HG03571 (cell line): ENCODE results near the gene SMIM10L2A.
"Not testable (repeated sequence)": the region's sequence is repeated elsewhere in the genome, so short reads cannot be mapped to it uniquely, and the experiment has no call there.

Experiments used
- ATAC-seq: cut with Tn5 transposase; IDR thresholded peaks from one replicate; pipeline ENCODE4 v1.9.1; 2021; ENCODE audit not compliant: unreplicated experiment

SMIM10L2A gene

DNA sequence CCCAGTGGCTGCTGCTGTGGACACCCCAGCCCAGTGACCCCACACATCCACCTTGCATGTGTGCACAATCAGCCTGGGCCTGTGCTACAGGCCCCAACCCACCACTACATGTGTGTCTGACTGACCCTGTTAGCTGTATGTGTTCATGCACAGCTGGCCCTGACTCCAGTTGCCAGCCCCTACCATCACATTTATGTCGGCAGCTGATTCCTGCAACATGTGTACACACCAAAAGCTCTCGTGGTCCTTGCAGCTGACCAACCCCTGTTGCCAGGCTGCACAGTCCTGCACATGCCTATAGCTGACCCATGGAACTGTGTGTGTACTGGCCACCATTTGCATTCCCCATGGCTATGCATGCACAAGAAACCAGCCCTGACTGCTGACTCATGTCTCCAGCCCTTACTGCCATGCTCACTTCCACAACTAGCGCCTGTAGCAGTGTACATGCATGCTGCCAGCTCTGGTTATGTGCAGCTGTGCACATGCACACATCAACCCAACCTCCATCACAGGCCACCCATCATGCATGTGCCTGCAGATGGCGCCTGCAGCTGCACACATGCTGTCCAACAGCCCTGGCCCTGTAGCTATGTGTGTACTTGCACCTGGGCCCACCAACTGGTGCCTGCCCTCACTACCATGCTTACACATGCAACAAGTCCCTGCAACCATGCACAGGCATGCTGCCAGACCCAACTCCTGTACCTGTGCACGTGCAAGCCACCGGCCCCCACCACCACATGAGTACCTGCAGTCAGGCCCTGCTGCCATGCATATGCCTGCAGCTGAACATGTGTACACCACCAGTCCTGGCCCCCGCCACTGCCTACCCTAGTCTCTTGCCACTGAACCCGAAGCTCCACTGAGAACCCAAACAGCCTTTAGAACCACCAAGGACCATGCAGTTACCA lies 28.1 kb downstream of the SMIM10L2A start:
- ATAC-seq = no peak

DNA sequence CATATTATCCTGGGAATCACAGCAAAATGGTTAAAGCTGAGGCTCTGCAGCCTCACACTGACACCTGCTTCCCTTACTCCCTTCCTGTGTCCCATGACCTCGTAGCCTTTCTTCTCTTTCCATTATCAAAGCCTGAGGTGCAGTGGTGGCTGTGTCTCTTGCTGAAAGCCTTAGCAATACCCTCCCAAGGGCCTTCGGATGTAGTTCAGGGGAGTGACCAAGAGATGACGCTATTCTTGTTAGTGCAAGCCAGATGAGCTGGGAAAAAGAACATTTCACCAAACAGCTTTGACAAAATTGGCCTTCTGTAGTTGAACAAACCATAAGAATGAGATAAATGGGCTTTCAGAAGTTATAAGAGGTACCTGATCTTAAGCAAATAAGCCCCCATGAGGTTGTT lies 31.6 kb downstream of the SMIM10L2A start:
- ATAC-seq = no peak

DNA sequence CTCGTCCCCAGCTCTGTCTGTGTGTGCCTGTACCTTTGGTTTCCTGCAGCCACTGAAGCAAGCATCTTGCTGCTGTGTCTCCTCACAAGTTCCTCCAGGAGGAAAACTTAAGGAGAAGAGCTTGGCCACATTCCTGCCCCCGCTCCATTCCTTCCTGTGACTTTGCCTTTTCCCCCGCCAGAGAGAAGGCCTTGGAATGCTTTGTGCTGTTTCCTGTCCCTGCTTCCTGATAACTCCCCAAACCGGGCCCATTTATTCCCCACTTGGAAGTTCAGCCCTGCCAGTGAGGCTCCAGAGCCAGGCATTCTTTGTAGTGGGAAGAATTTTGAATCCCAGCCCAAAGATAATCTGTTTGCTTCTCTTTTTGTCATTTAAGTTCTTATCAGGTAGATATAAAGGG lies 33.1 kb downstream of the SMIM10L2A start:
- no peak for ATAC-seq

DNA sequence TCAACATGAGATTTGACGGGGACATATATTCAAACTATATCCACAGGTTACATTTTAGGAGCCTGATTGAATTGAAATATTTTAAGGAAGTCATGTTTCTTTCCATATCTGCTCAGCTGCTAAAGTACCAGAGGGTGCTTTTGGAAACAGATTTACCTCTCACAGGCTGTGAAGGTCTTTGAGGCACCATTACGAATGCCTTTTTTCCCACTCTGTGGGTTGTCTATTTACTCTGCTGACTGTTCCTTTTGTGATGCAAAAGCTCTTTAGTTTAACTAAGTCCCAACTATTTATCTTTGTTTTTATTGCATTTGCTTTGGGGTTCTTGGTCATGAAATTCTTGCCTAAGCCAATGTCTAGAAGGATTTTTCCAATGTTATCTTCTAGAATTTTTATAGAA lies 40.0 kb downstream of the SMIM10L2A start:
- not testable (repeated sequence) for ATAC-seq

DNA sequence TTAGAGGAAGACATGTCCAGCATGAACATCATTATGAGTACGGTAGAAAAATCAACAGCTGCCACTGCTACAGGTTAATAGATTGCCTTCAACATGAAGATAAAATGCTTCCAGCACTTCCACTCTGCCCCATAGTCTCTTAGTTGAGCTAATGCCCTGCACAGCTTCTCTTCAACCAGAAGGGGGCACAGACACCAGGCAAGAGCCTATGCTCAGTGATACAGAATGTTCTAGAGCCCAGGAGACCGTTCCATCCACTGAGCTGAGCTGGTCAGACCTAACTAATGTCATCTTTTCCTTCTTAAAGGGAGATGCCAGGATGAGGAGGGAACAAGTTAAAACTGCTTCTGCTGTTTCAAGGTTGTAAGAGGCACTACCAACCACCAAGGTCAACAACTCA lies 42.2 kb downstream of the SMIM10L2A start:
- no peak for ATAC-seq

DNA sequence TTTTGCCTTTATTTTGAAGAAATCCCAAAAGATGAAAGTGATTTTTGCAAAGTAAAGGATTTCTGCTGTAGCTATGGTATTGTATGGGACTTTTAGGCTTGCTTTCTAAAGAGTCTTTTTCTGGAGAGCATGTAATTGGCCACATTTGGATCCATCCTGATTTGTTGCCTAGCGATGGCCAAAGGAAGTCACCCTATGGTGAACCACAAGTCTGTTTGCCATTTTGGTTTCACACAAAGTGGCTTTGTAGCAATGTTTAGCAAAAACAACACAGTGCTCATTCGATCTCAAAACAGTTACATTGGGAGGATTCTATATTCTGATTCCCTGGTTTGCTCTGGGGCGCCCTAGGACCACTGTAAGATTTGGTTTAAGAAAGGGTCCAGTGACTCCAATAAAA lies 54.6 kb downstream of the SMIM10L2A start:
- no peak for ATAC-seq

DNA sequence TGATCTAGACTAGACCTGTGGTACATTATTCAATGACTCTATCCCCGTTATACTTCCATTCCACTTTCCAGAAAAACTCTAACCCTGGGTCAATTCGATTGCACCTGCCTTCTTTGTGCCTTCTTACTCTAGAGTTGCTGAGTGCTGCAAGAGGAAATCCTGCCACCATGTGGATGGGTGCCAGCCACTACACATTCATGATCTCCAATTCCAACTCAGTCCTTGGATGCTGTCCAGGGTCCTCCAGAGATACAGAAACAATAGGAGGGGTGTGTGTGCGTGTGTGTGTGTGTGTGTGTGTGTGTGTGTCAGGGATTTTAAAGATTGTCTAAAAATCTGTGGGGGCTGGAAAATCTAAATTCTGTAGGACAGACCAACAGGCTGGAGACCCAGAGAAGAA lies 55.8 kb downstream of the SMIM10L2A start:
- ATAC-seq = no peak
